Muscle of leg (tissue), 9 donors: Measurements from ENCODE around the gene GABRR3. TPM values are rescaled to one million over a fixed set of nuclear protein-coding genes. Genes with fewer than 3 reads are reported as not detected.

ENCODE experiments used
- polyA plus RNA-seq, 8 donors: library from polyadenylated mRNA; unstranded; fragments of 120-200 nt; gene quantifications; one replicate each; pipeline versions ENCODE4 v1.2.1 to v1.2.3, GENCODE V29; 2013; ENCODE audit warnings: inconsistent platforms in 1 of 8, low replicate concordance in 1 of 8; ENCODE audit not compliant: insufficient read length in 8 of 8, insufficient read depth in 1 of 8
- total RNA-seq: library from RNA; stranded (reverse); fragments of 120-200 nt; gene quantifications from one replicate; pipeline ENCODE4 v1.2.4, GENCODE V29; 2013

Gene GABRR3
- total and polyA plus RNA-seq, 9 donors = not detected

Other genes with a start within 250 kb of the GABRR3 start
- 37.2 TPM for gene CRYBG3, start 213.3 kb downstream of the GABRR3 start, total RNA-seq
- 10 to 100 TPM; 18.3 to 28.5 (median 22.2) TPM for gene CRYBG3, start 213.3 kb downstream of the GABRR3 start, polyA plus RNA-seq
- gene RIOX2, start 62.9 kb downstream of the GABRR3 start, total RNA-seq = 38.6 TPM
- gene RIOX2, start 62.9 kb downstream of the GABRR3 start, polyA plus RNA-seq = 10 to 100 TPM; 34.6 to 44.7 (median 38.8) TPM
- gene OR5AC2, start 51.9 kb upstream of the GABRR3 start, total RNA-seq = not detected
- gene OR5AC2, start 51.9 kb upstream of the GABRR3 start, polyA plus RNA-seq = not detected
- not detected for gene OR5H1, start 95.4 kb upstream of the GABRR3 start, total RNA-seq
- gene OR5H1, start 95.4 kb upstream of the GABRR3 start, polyA plus RNA-seq = under 1 TPM in 2 of 8 donors, not detected in 6; 0.01 to 0.05 TPM
- gene OR5H14, start 112.2 kb upstream of the GABRR3 start, total RNA-seq = not detected
- gene OR5H14, start 112.2 kb upstream of the GABRR3 start, polyA plus RNA-seq = under 1 TPM in 1 of 8 donors, not detected in 7; 0.03 TPM
- gene OR5H15, start 131.4 kb upstream of the GABRR3 start, total RNA-seq = not detected
- gene OR5H15, start 131.4 kb upstream of the GABRR3 start, polyA plus RNA-seq = not detected
- gene OR5H6, start 228.9 kb upstream of the GABRR3 start, total RNA-seq = not detected
- not detected for gene OR5H6, start 228.9 kb upstream of the GABRR3 start, polyA plus RNA-seq
- not detected for gene OR5H2, start 247.2 kb upstream of the GABRR3 start, total RNA-seq
- not detected for gene OR5H2, start 247.2 kb upstream of the GABRR3 start, polyA plus RNA-seq